ENCODE results near the gene GRAMD2B.

The GRAMD2B gene

DNA sequence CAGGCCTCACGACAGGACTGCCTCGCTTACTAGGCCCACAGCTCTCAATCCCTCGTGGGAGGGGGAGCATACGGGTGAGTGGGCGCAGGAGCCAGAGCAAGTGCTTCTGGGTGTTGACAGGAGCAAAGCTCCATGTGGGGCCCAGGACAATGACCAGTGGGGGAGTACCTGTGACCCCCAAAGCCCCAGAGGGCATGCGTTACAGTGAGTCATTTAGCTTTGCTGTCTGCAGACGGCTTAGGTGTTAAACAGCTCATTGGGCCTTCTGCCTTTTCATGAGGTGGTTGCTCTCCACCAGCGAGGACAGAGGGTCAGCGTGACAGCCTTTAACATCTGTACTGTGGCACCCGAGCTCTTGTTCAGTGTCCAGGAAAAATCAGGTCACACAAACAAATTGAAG lies 78.2 kb downstream of the GRAMD2B start:
- no peaks in the 10 kb centered on the region for H3K36me3 ChIP-seq (ENCODE audit: control insufficient read depth in 1 of 2, insufficient read depth in 2 of 2, low read length in 2 of 2)
- H3K9me3 ChIP-seq (ENCODE audit: control insufficient read depth in 1 of 2, low read length in 2 of 2) = no peaks in the 10 kb centered on the region
- H3K4me3 ChIP-seq (ENCODE audit: low read depth in 1 of 2, low read length in 2 of 2) = no peak overlapping the region
- H3K27me3 ChIP-seq (ENCODE audit: control insufficient read depth in 1 of 2, insufficient read depth in 2 of 2, low read length in 2 of 2) = no peaks in the 10 kb centered on the region
- peaks cover 0 to 4% of the 10 kb centered on the region in 2 donors for H3K4me1 ChIP-seq (ENCODE audit: control insufficient read depth in 1 of 2, insufficient read depth in 2 of 2, low read length in 2 of 2)
- H3K9ac ChIP-seq (ENCODE audit: low read depth in 1 of 2, low read length in 2 of 2) = no peak overlapping the region
- no peak overlapping the region for H3K27ac ChIP-seq (ENCODE audit: low read depth, low read length)

DNA sequence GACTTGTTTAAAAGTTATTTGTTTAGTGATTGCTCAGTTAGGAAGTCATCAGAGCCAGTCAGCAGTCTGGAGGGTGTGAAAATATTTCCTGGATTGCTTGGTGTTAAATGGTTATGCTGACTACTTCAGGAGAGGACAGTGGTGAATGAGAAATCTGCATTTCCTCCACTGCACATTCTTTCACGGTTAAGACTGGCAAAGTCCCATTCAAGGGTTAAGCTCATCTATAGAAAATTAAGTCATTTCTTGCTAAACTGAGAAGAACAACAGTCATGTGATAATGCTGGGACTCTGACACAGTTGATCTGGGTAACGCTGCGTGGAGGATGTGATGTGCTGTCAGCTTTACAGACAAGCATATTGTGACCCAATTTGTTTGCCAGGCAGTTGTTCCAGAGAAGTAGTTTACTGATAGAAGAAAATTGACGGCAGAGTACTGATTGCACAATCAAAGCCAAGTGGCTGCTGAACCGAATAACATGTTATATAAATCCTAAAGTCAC lies 80.4 kb downstream of the GRAMD2B start:
- H3K9me3 ChIP-seq (ENCODE audit: control insufficient read depth in 1 of 2, low read length in 2 of 2) = no peaks in the 10 kb centered on the region
- H3K36me3 ChIP-seq (ENCODE audit: control insufficient read depth in 1 of 2, insufficient read depth in 2 of 2, low read length in 2 of 2) = no peaks in the 10 kb centered on the region
- H3K4me3 ChIP-seq (ENCODE audit: low read depth in 1 of 2, low read length in 2 of 2) = no peak overlapping the region
- H3K4me1 ChIP-seq (ENCODE audit: control insufficient read depth in 1 of 2, insufficient read depth in 2 of 2, low read length in 2 of 2) = peaks cover 0 to 4% of the 10 kb centered on the region in 2 donors
- H3K9ac ChIP-seq (ENCODE audit: low read depth in 1 of 2, low read length in 2 of 2) = no peak overlapping the region
- H3K27ac ChIP-seq (ENCODE audit: low read depth, low read length) = no peak overlapping the region
- H3K27me3 ChIP-seq (ENCODE audit: control insufficient read depth in 1 of 2, insufficient read depth in 2 of 2, low read length in 2 of 2) = no peaks in the 10 kb centered on the region

DNA sequence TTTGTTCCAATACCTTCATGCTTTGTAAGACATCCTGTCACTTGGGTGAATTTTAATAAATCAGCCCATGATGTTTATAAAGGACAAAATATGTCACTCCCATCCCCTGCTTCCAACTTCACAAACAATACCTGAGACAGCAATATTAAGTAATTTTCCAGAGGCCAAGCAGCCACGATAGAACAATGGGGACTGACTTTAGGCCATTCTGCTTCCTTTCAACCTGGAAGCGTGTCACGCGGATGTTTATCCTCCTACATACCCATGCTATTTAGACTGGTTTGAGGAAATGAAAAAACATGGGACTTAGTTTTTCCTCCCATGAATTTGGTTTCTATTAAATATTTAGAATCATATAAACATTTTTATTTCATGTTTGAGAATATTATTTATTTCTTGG lies 82.9 kb downstream of the GRAMD2B start:
- no peaks in the 10 kb centered on the region for H3K9me3 ChIP-seq (ENCODE audit: control insufficient read depth in 1 of 2, low read length in 2 of 2)
- H3K27me3 ChIP-seq (ENCODE audit: control insufficient read depth in 1 of 2, insufficient read depth in 2 of 2, low read length in 2 of 2) = no peaks in the 10 kb centered on the region
- no peaks in the 10 kb centered on the region for H3K36me3 ChIP-seq (ENCODE audit: control insufficient read depth in 1 of 2, insufficient read depth in 2 of 2, low read length in 2 of 2)
- H3K4me1 ChIP-seq (ENCODE audit: control insufficient read depth in 1 of 2, insufficient read depth in 2 of 2, low read length in 2 of 2) = peaks cover 0 to 4% of the 10 kb centered on the region in 2 donors
- H3K27ac ChIP-seq (ENCODE audit: low read depth, low read length) = no peak overlapping the region
- H3K9ac ChIP-seq (ENCODE audit: low read depth in 1 of 2, low read length in 2 of 2) = no peak overlapping the region
- no peak overlapping the region for H3K4me3 ChIP-seq (ENCODE audit: low read depth in 1 of 2, low read length in 2 of 2)

DNA sequence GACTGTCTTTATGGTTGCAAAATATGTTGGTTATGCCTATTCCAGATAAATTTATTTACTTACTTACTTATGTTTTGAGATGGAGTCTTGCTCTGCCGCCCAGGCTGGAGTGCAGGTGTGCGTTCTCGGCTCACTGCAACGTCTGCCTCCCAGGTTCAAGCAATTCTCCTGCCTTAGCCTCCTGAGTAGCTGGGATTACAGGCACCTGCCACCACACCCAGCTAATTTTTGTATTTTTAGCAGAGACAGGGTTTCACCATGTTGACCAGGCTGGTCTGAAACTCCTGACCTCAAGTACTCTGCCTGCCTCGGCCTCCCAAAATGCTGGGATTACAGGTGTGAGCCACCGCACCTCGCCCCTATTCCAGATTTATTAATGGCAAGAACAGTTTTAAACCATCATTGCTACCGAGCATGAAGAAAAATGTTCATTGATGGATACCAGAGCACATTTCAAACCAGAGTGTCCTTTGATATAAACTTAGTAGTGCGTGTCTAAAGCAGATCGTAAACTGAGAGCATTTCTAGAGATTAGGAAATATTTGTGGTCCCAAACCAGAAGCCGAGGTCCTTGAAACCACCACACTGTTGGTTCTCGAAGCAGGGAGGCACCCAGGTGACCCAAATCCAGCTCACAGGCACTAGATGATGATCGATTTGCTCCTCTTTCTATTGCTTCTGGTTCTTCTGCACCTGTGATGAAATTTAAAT lies 85.2 kb downstream of the GRAMD2B start:
- Histone ChIP-seq H3K9me3 (ENCODE audit: control insufficient read depth in 1 of 2, low read length in 2 of 2) (no peaks in the 10 kb centered on the region), H3K27me3 (ENCODE audit: control insufficient read depth in 1 of 2, insufficient read depth in 2 of 2, low read length in 2 of 2) (no peaks in the 10 kb centered on the region), H3K4me3 (ENCODE audit: low read depth in 1 of 2, low read length in 2 of 2) (no peak overlapping the region), H3K4me1 (ENCODE audit: control insufficient read depth in 1 of 2, insufficient read depth in 2 of 2, low read length in 2 of 2) (peaks cover 0 to 4% of the 10 kb centered on the region in 2 donors), H3K9ac (ENCODE audit: low read depth in 1 of 2, low read length in 2 of 2) (no peak overlapping the region), H3K27ac (ENCODE audit: low read depth, low read length) (no peak overlapping the region), H3K36me3 (ENCODE audit: control insufficient read depth in 1 of 2, insufficient read depth in 2 of 2, low read length in 2 of 2) (no peaks in the 10 kb centered on the region)

DNA sequence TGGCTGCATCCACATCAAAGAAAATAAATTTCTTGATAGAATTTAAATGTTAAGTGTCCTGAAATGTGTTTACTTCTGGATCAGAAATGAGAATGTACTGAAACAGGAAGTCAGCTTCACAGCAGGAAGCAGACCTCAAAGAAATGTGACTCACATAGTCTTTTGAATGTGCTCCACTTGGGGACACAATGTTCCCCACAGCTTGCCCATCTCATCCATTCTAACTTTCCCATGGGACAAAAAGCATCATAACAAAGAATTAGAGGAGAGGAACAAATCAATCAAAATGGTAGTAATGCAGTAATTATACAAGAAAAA lies 85.7 kb downstream of the GRAMD2B start:
- Histone ChIP-seq H3K4me3 (ENCODE audit: low read depth in 1 of 2, low read length in 2 of 2) (no peak overlapping the region), H3K4me1 (ENCODE audit: control insufficient read depth in 1 of 2, insufficient read depth in 2 of 2, low read length in 2 of 2) (no peaks in the 10 kb centered on the region), H3K36me3 (ENCODE audit: control insufficient read depth in 1 of 2, insufficient read depth in 2 of 2, low read length in 2 of 2) (no peaks in the 10 kb centered on the region), H3K9ac (ENCODE audit: low read depth in 1 of 2, low read length in 2 of 2) (no peak overlapping the region), H3K27ac (ENCODE audit: low read depth, low read length) (no peak overlapping the region), H3K27me3 (ENCODE audit: control insufficient read depth in 1 of 2, insufficient read depth in 2 of 2, low read length in 2 of 2) (no peaks in the 10 kb centered on the region), H3K9me3 (ENCODE audit: control insufficient read depth in 1 of 2, low read length in 2 of 2) (no peaks in the 10 kb centered on the region)

DNA sequence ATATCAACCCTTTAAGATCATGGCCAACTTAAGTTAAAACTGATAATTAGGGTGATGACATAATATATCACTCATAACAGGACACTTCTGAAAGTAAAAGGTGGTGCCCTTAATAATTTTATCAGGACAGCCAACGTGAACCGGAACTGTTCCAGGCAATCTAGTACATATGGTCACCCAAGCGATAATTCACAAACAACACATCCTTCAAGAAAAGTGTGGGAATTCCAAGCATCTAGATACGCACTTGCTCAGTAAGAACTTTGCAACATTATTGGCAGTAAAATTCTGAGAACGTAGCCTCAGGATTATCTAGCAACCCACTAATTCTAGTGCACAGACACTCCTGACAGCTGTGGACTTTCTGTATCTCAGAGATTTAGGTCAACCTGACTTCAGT lies 86.1 kb downstream of the GRAMD2B start:
- no peak overlapping the region for H3K9ac ChIP-seq (ENCODE audit: low read depth in 1 of 2, low read length in 2 of 2)
- H3K27ac ChIP-seq (ENCODE audit: low read depth, low read length) = no peak overlapping the region
- no peaks in the 10 kb centered on the region for H3K9me3 ChIP-seq (ENCODE audit: control insufficient read depth in 1 of 2, low read length in 2 of 2)
- no peaks in the 10 kb centered on the region for H3K27me3 ChIP-seq (ENCODE audit: control insufficient read depth in 1 of 2, insufficient read depth in 2 of 2, low read length in 2 of 2)
- no peak overlapping the region for H3K4me3 ChIP-seq (ENCODE audit: low read depth in 1 of 2, low read length in 2 of 2)
- no peaks in the 10 kb centered on the region for H3K36me3 ChIP-seq (ENCODE audit: control insufficient read depth in 1 of 2, insufficient read depth in 2 of 2, low read length in 2 of 2)
- no peaks in the 10 kb centered on the region for H3K4me1 ChIP-seq (ENCODE audit: control insufficient read depth in 1 of 2, insufficient read depth in 2 of 2, low read length in 2 of 2)

DNA sequence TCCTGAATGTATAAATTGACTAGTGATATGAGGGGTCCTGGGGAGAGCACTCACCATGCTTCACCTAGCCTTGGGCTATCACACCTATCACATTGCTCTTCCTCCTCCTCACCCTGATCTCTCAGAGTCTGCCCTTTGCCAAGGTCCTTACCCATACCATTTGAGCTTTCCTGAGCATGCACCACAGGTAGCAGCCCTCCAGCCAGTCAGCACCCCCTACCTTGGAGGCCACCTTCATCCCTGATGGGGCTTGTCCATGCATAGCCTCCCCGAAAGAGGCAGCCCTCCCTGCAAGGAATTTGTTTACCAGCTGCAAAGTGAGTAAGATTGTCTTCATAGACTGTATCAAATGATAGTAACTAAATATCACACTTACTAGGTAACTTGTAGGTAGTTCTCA lies 88.8 kb downstream of the GRAMD2B start:
- H3K4me3 ChIP-seq (ENCODE audit: low read depth in 1 of 2, low read length in 2 of 2) = no peak overlapping the region
- H3K9ac ChIP-seq (ENCODE audit: low read depth in 1 of 2, low read length in 2 of 2) = no peak overlapping the region
- H3K36me3 ChIP-seq (ENCODE audit: control insufficient read depth in 1 of 2, insufficient read depth in 2 of 2, low read length in 2 of 2) = no peaks in the 10 kb centered on the region
- no peaks in the 10 kb centered on the region for H3K27me3 ChIP-seq (ENCODE audit: control insufficient read depth in 1 of 2, insufficient read depth in 2 of 2, low read length in 2 of 2)
- H3K4me1 ChIP-seq (ENCODE audit: control insufficient read depth in 1 of 2, insufficient read depth in 2 of 2, low read length in 2 of 2) = no peaks in the 10 kb centered on the region
- H3K9me3 ChIP-seq (ENCODE audit: control insufficient read depth in 1 of 2, low read length in 2 of 2) = no peaks in the 10 kb centered on the region
- H3K27ac ChIP-seq (ENCODE audit: low read depth, low read length) = no peak overlapping the region

DNA sequence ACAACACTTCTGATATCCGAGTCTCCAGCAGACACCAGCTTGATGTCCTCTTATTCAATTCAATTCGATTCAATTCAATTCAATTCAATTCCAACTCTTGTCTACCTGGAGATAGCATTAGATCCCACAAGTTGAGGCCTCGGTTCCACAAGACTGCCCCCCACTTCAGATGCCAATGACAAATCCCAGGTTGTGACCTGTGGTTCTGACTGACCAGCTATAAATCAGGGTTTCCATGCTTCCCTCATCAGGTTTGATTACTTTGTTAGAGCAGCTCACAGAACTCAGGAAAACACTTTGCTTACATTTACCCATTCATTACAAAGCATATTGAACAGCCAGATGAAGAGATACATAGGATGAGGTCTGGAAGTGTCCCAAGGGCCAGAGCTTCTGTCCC lies 89.2 kb downstream of the GRAMD2B start:
- Histone ChIP-seq H3K36me3 (ENCODE audit: control insufficient read depth in 1 of 2, insufficient read depth in 2 of 2, low read length in 2 of 2) (no peaks in the 10 kb centered on the region), H3K4me3 (ENCODE audit: low read depth in 1 of 2, low read length in 2 of 2) (no peak overlapping the region), H3K4me1 (ENCODE audit: control insufficient read depth in 1 of 2, insufficient read depth in 2 of 2, low read length in 2 of 2) (no peaks in the 10 kb centered on the region), H3K27ac (ENCODE audit: low read depth, low read length) (no peak overlapping the region), H3K9me3 (ENCODE audit: control insufficient read depth in 1 of 2, low read length in 2 of 2) (no peaks in the 10 kb centered on the region), H3K9ac (ENCODE audit: low read depth in 1 of 2, low read length in 2 of 2) (no peak overlapping the region), H3K27me3 (ENCODE audit: control insufficient read depth in 1 of 2, insufficient read depth in 2 of 2, low read length in 2 of 2) (no peaks in the 10 kb centered on the region)

DNA sequence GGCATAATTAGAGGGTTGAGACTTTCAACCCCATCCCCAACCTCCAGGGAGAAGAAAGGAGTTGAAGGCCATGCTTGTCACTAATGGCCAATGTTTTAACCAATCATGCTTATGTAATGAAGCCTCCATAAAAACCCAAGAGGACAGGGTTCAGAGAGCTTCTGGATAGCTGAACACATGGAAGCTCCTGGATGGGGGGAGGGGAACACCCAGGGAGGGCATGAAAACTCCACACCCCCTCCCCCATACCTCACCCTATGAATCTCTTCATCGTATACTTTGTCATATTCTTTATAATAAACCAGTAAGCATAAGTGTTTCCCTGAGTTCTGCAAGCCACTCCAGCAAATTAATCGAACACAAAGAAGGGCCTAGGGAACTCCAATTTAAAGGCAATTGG lies 90.1 kb downstream of the GRAMD2B start:
- Histone ChIP-seq H3K4me3 (ENCODE audit: low read depth in 1 of 2, low read length in 2 of 2) (no peak overlapping the region), H3K27ac (ENCODE audit: low read depth, low read length) (no peak overlapping the region), H3K4me1 (ENCODE audit: control insufficient read depth in 1 of 2, insufficient read depth in 2 of 2, low read length in 2 of 2) (no peaks in the 10 kb centered on the region)

DNA sequence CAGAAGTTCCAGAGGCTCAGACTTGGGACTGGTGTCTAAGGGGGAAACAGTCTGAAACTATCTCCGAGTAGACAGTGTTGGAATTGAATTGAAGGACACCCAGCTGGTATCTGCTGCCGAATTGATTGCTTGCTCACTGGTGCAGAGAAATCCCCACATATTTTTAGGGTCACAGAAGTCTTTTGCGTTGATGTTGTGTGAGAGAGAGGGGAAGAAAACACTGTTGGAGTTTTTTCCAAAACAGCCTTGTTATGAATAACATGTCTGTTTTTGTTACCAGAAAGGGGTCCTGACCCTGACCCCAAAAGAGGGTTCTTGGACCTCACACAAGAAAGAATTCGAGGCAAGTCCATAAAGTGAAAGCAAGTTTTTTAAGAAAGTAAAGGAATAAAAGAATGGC lies 90.5 kb downstream of the GRAMD2B start:
- no peak overlapping the region for H3K4me3 ChIP-seq (ENCODE audit: low read depth in 1 of 2, low read length in 2 of 2)
- H3K9me3 ChIP-seq (ENCODE audit: control insufficient read depth in 1 of 2, low read length in 2 of 2) = no peaks in the 10 kb centered on the region
- no peak overlapping the region for H3K9ac ChIP-seq (ENCODE audit: low read depth in 1 of 2, low read length in 2 of 2)
- no peaks in the 10 kb centered on the region for H3K4me1 ChIP-seq (ENCODE audit: control insufficient read depth in 1 of 2, insufficient read depth in 2 of 2, low read length in 2 of 2)
- no peak overlapping the region for H3K27ac ChIP-seq (ENCODE audit: low read depth, low read length)
- H3K27me3 ChIP-seq (ENCODE audit: control insufficient read depth in 1 of 2, insufficient read depth in 2 of 2, low read length in 2 of 2) = no peaks in the 10 kb centered on the region
- no peaks in the 10 kb centered on the region for H3K36me3 ChIP-seq (ENCODE audit: control insufficient read depth in 1 of 2, insufficient read depth in 2 of 2, low read length in 2 of 2)

More for the DNA sequence above, 90.1 kb downstream of the GRAMD2B start:
- Histone ChIP-seq H3K27me3 (ENCODE audit: control insufficient read depth in 1 of 2, insufficient read depth in 2 of 2, low read length in 2 of 2) (no peaks in the 10 kb centered on the region), H3K9me3 (ENCODE audit: control insufficient read depth in 1 of 2, low read length in 2 of 2) (no peaks in the 10 kb centered on the region), H3K9ac (ENCODE audit: low read depth in 1 of 2, low read length in 2 of 2) (no peak overlapping the region), H3K36me3 (ENCODE audit: control insufficient read depth in 1 of 2, insufficient read depth in 2 of 2, low read length in 2 of 2) (no peaks in the 10 kb centered on the region)

All from duodenal mucosa (tissue), 2 donors.